HepG2 (cell line): ENCODE measurements around the gene MGA. TPM values are rescaled to one million over a fixed set of nuclear protein-coding genes. Genes with fewer than 3 reads are reported as not detected.

Experiments used
- AGO2 ChIP-seq: fragments of 200-400 bp; formaldehyde crosslinking; optimal IDR thresholded peaks from 2 replicates; pipeline ENCODE3; 2017; ENCODE audit warnings: mild to moderate bottlenecking, low read depth, low read length, moderate library complexity
- AHR ChIP-seq: IDR thresholded peaks from 2 replicates; pipeline ENCODE4 v1.6.1; 2018; ENCODE audit warnings: missing genetic modification reagents, missing compliant biosample characterization
- CAMTA2 ChIP-seq: sonication (generic); formaldehyde crosslinking; IDR thresholded peaks from 2 replicates; pipeline ENCODE4 v1.4.0; 2020; ENCODE audit warnings: mild to moderate bottlenecking, missing genetic modification reagents, borderline replicate concordance
- DNMT1 ChIP-seq: sonication (generic); formaldehyde crosslinking; IDR thresholded peaks from 2 replicates; pipeline ENCODE4 v1.5.1; 2020; ENCODE audit warnings: mild to moderate bottlenecking, missing genetic modification reagents
- FOXJ3 ChIP-seq: sonication (generic); formaldehyde crosslinking; IDR thresholded peaks from 2 replicates; pipeline ENCODE4 v1.4.0; 2020; ENCODE audit warnings: missing genetic modification reagents, mild to moderate bottlenecking, borderline replicate concordance
- HIVEP1 ChIP-seq: sonication (generic); formaldehyde crosslinking; IDR thresholded peaks from 2 replicates; pipeline ENCODE4 v1.4.0; 2020; ENCODE audit warnings: mild to moderate bottlenecking, missing genetic modification reagents
- NPAS2 ChIP-seq: sonication (generic); formaldehyde crosslinking; IDR thresholded peaks from 2 replicates; pipeline ENCODE4 v1.8.0; 2022; ENCODE audit warnings: mild to moderate bottlenecking, missing genetic modification reagents, borderline replicate concordance
- PCBP2 ChIP-seq: fragments of 200-400 bp; formaldehyde crosslinking; optimal IDR thresholded peaks from 2 replicates; pipeline ENCODE3; 2018; ENCODE audit warnings: low read length, low read depth; ENCODE audit not compliant: poor library complexity, severe bottlenecking
- POGK ChIP-seq: sonication (generic); formaldehyde crosslinking; conservative IDR thresholded peaks from 2 replicates; pipeline ENCODE4 v1.8.0; 2022; ENCODE audit warnings: mild to moderate bottlenecking, moderate library complexity, missing genetic modification reagents
- REST ChIP-seq, 2 experiments: IDR thresholded peaks; 2 replicates each; pipeline ENCODE4 v1.6.1; 2011 to 2012; ENCODE audit warnings: low read length in 2 of 2, borderline replicate concordance in 1 of 2, low read depth in 1 of 2, mild to moderate bottlenecking in 1 of 2, moderate library complexity in 1 of 2
- SAFB2 ChIP-seq: sonication (generic); formaldehyde crosslinking; IDR thresholded peaks from 2 replicates; pipeline ENCODE4 v1.5.1; 2020; ENCODE audit warnings: missing genetic modification reagents, low read depth, mild to moderate bottlenecking, borderline replicate concordance
- SRSF1 ChIP-seq: fragments of 200-400 bp; formaldehyde crosslinking; optimal IDR thresholded peaks from 2 replicates; pipeline ENCODE3; 2017; ENCODE audit warnings: mild to moderate bottlenecking, low read depth, low read length, moderate library complexity
- STAT5B ChIP-seq: sonication (generic); formaldehyde crosslinking; IDR thresholded peaks from 2 replicates; pipeline ENCODE4 v1.4.0; 2020; ENCODE audit warnings: missing genetic modification reagents
- TARDBP ChIP-seq: sonication (generic); formaldehyde crosslinking; IDR thresholded peaks from 2 replicates; pipeline ENCODE4 v1.8.0; 2022; ENCODE audit warnings: mild to moderate bottlenecking, missing genetic modification reagents
- TOPORS ChIP-seq: sonication (generic); formaldehyde crosslinking; IDR thresholded peaks from 2 replicates; pipeline ENCODE4 v1.8.0; 2023; ENCODE audit warnings: mild to moderate bottlenecking, missing genetic modification reagents
- YEATS2 ChIP-seq: sonication (generic); formaldehyde crosslinking; IDR thresholded peaks from 2 replicates; pipeline ENCODE4 v1.4.0; 2020; ENCODE audit warnings: missing genetic modification reagents, borderline replicate concordance
- ZFP36L2 ChIP-seq: sonication (generic); formaldehyde crosslinking; IDR thresholded peaks from 2 replicates; pipeline ENCODE4 v1.4.0; 2020; ENCODE audit warnings: missing genetic modification reagents
- ZNF124 ChIP-seq: sonication (generic); formaldehyde crosslinking; IDR thresholded peaks from 2 replicates; pipeline ENCODE4 v1.4.0; 2020; ENCODE audit warnings: missing genetic modification reagents
- ZNF431 ChIP-seq: sonication (generic); formaldehyde crosslinking; IDR thresholded peaks from 2 replicates; pipeline ENCODE4 v1.9.0; 2022; ENCODE audit warnings: missing genetic modification reagents, low read depth, mild to moderate bottlenecking, borderline replicate concordance
- ZNF530 ChIP-seq: sonication (generic); formaldehyde crosslinking; IDR thresholded peaks from 2 replicates; pipeline ENCODE4 v1.5.0; 2020; ENCODE audit warnings: low read depth, mild to moderate bottlenecking, missing genetic modification reagents
- ZNF607 ChIP-seq: sonication (generic); formaldehyde crosslinking; IDR thresholded peaks from 2 replicates; pipeline ENCODE4 v1.5.1; 2020; ENCODE audit warnings: missing genetic modification reagents, mild to moderate bottlenecking, borderline replicate concordance
- ZNF75D ChIP-seq: sonication (generic); formaldehyde crosslinking; IDR thresholded peaks from 2 replicates; pipeline ENCODE4 v1.8.1; 2023; ENCODE audit warnings: missing genetic modification reagents, mild to moderate bottlenecking, borderline replicate concordance
- ZSCAN29 ChIP-seq: sonication (generic); formaldehyde crosslinking; conservative IDR thresholded peaks from 2 replicates; pipeline ENCODE4 v1.4.0; 2020; ENCODE audit warnings: mild to moderate bottlenecking, missing genetic modification reagents
- polyA plus RNA-seq, 8 experiments: library from polyadenylated mRNA; depleted of rRNA in 3 of 8; stranded (reverse) in 7 of 8; unstranded in 1 of 8; fragments of >200 nt; fragmentation: Illumina TruSeq in 4 of 8; extraction: Trizol in 4 of 8; gene quantifications; 2 replicates each; pipeline versions ENCODE4 v1.2.1 to v1.2.3, GENCODE V29; 2011 to 2016; ENCODE audit warnings: low read depth in 4 of 8, missing spikeins in 1 of 8, mixed read lengths in 1 of 8; ENCODE audit not compliant: insufficient read depth in 1 of 8
- total RNA-seq, 5 experiments: library from RNA; depleted of rRNA; stranded (reverse); fragments of >200 nt; fragmentation: Illumina TruSeq; extraction: Trizol; gene quantifications; 2 replicates each; pipeline ENCODE4 v1.2.3, GENCODE V29; 2016; ENCODE audit warnings: low read depth in 1 of 5

The MGA gene
- total and polyA plus RNA-seq, 2 of the 13 experiments (the other 11 are each of a cell fraction or from before 2014, with no cell fraction given), result 5.3 to 59.0 TPM

GRCh38 chr15:41621200-41622193 is 38.7 kb upstream of the MGA start (continued):
- TF ChIP-seq ZNF124 (CRISPR knock-in tag) (peak; percentile 89), HIVEP1 (peak; percentile 97), FOXJ3 (CRISPR knock-in tag) (peak; percentile 67), DNMT1 (CRISPR knock-in tag) (0 out of 2 replicates have a peak, but pooled peaks have one; percentile 21), SAFB2 (CRISPR knock-in tag) (peak; percentile 65; the same call in 1 of the 2 replicates), NPAS2 (0 out of 2 replicates have a peak, but pooled peaks have one; percentile 87), ZNF431 (CRISPR knock-in tag) (peak; percentile 87), POGK (peak; percentile 93), AHR (CRISPR knock-in tag) (peak; percentile 79), ZFP36L2 (no peak; the same call in 1 of the 2 replicates), ZNF530 (CRISPR knock-in tag) (peak; percentile 92), YEATS2 (CRISPR knock-in tag) (peak; percentile 83), ZNF607 (CRISPR knock-in tag) (peak; percentile 99), PCBP2 (no peak), ZSCAN29 (CRISPR knock-in tag) (no peak), AGO2 (peak; percentile 69), ZNF75D (CRISPR knock-in tag) (peak; percentile 81; the same call in 1 of the 2 replicates), STAT5B (CRISPR knock-in tag) (peak; percentile 90), CAMTA2 (CRISPR knock-in tag) (peak; percentile 99; the same call in 1 of the 2 replicates), SRSF1 (no peak), TARDBP (CRISPR knock-in tag) (peak; percentile 66; the same call in 1 of the 2 replicates), REST (IDR thresholded peaks at IDR 0.05; ENCODE audit: borderline replicate concordance in 1 of 2, low read depth in 1 of 2, low read length in 2 of 2) (no peak), TOPORS (CRISPR knock-in tag) (peak; percentile 98)
